Activated naive CD4-positive, alpha-beta T cell treated with anti-CD3 and anti-CD28 coated beads for 36 hours (primary cell): ENCODE data around the gene GRK5. TPM values are rescaled to one million over a fixed set of nuclear protein-coding genes. Genes with fewer than 3 reads are reported as not detected.

Source experiments
- CTCF ChIA-PET: fragments of 350-600 bp; sonication (Branson Sonifier 250); formaldehyde crosslinking; loops from one replicate; lab custom pipeline; 2021; ENCODE audit warnings: antibody characterized with exemption; lab: Charles Lee
- DNase-seq: peaks from one replicate; pipeline ENCODE4 v3.0.0-alpha.2; 2020
- H3K27ac Mint-ChIP-seq: one replicate; pipeline ENCODE4 v1.8.0; 2021; ENCODE audit warnings: mild to moderate bottlenecking, mixed read lengths
- H3K27me3 Mint-ChIP-seq: one replicate; pipeline ENCODE4 v1.8.0; 2021; ENCODE audit warnings: low read depth, mixed read lengths
- H3K36me3 Mint-ChIP-seq: one replicate; pipeline ENCODE4 v1.8.0; 2021; ENCODE audit warnings: low read depth, mixed read lengths
- H3K4me1 Mint-ChIP-seq: one replicate; pipeline ENCODE4 v1.8.0; 2021; ENCODE audit warnings: low read depth, mixed read lengths
- H3K4me3 Mint-ChIP-seq: one replicate; pipeline ENCODE4 v1.8.0; 2021; ENCODE audit warnings: mild to moderate bottlenecking, moderate library complexity, mixed read lengths
- H3K9me3 Mint-ChIP-seq: one replicate; pipeline ENCODE4 v1.8.0; 2021; ENCODE audit warnings: mixed read lengths
- intact Hi-C: fragments of 100-400 bp; cut with micrococcal nuclease; formaldehyde crosslinking; loops from one replicate; pipeline ENCODE4 v1.15.1; 2023
- total RNA-seq, 2 experiments: library from RNA; stranded (reverse); gene quantifications; one replicate each; pipeline ENCODE4 v1.2.3, GENCODE V29; 2021

Gene GRK5
- total RNA-seq, 2 experiments from 2014 or later: 27.1 to 29.7 TPM

DNA sequence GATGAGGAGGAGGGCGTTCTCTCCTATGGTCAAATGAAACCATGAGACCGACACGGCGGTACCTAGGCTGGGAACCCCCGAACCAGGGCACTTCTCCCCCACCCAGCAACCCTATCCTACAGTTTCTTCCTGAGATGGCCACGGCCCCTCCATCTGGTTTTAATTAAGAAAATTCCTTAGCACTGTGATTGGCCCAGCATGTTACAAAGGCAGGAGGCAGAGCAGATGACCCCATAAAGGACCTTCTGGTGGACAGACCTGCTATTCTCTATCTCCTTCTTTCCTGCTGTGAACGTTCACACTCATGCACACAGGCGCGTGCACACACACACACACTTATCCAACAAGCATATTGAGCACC, 205.7 kb downstream of the GRK5 start:
- peaks cover 1% of the 10 kb centered on the region for H3K4me1 Mint-ChIP-seq
- no peak overlapping the region for H3K27ac Mint-ChIP-seq
- H3K27me3 Mint-ChIP-seq: no peaks in the 10 kb centered on the region
- intact Hi-C loops: no loop called here
- DNase-seq: no peak
- no peak overlapping the region for H3K4me3 Mint-ChIP-seq
- no peaks in the 10 kb centered on the region for H3K9me3 Mint-ChIP-seq
- CTCF ChIA-PET: no interaction called here
- H3K36me3 Mint-ChIP-seq: no peaks in the 10 kb centered on the region

DNA sequence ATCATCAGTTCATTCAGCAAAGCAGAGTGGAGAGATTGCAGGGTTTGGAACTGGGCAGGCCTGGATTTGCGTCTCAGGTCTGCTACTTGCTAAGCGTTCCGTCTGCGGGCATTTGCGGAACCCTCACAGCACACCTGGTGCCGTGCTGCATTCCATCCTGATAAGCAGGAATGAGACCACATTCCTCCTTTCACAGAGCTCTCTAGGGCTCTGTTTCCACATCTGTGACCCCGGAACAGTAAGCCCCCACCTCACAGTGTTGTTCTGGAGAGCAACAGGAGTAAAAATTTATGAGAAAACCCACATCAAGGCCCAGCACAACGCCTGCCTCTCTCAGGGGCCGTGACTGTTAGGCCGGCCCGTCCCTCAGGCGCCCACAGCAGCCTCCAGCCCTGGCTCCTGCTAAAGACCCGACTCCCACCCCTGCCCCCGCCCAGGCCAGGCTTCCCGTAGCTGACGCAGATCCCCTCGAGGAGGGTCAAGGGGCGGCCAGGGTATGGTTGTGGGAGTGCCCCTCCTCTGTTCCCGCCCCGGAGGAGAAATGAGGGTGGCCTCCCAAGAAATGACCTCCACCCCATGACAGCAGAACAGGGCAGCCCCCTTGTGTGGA, 206.2 kb downstream of the GRK5 start:
- no peaks in the 10 kb centered on the region for H3K27me3 Mint-ChIP-seq
- no peak overlapping the region for H3K27ac Mint-ChIP-seq
- no peak for DNase-seq
- H3K36me3 Mint-ChIP-seq: no peaks in the 10 kb centered on the region
- H3K4me1 Mint-ChIP-seq: peaks cover 1% of the 10 kb centered on the region
- H3K4me3 Mint-ChIP-seq: no peak overlapping the region
- intact Hi-C loops: no loop called here
- CTCF ChIA-PET: no interaction called here
- no peaks in the 10 kb centered on the region for H3K9me3 Mint-ChIP-seq

DNA sequence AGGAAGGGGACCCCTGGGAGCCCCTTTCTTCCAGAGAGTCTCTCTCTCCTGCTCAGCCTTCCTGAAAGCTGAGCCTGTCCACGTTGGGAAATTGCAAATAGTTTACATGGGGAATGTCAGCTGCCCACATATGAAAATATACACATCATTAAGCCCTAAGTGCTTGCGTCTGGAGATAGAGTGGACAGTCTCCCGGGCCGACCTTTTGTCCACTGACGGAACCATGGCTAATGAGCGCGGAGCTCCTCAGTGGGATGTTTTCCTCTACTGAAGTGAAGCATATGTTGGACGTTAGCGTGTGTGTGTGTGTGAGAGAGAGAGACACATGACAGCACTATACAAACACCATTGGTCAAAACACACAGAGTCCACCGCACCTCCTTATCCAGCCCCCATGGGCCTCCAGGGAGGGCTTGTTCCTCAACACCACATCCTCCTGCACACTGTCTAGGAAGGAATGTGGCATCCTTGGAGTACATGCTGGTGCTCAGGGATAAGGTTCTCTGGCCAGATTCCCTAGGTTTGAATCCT, 206.8 kb downstream of the GRK5 start:
- peaks cover 1% of the 10 kb centered on the region for H3K4me1 Mint-ChIP-seq
- H3K27ac Mint-ChIP-seq: no peak overlapping the region
- no peak overlapping the region for H3K4me3 Mint-ChIP-seq
- DNase-seq: no peak
- H3K36me3 Mint-ChIP-seq: no peaks in the 10 kb centered on the region
- no peaks in the 10 kb centered on the region for H3K27me3 Mint-ChIP-seq
- CTCF ChIA-PET: no interaction called here
- intact Hi-C loops: no loop called here
- no peaks in the 10 kb centered on the region for H3K9me3 Mint-ChIP-seq

DNA sequence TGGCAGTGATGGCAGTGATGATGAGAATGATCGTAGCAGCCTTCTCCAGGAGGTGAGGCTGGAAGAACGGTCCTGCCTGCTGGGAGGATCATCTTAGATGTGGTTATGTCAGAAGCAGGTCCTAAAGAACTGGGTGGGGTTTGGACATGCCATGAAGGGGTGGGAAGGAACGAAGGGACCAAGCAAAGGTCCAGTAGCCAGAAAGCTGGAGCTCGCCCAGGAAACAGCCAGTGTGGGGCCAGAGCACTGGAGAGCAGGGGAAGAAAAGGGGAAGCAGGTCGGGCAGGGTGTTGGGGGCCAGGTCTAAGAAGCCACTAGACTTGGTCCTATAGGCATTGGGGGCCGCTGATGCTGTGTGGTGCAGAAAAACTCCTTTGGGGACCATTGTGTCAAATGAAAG, 207.8 kb downstream of the GRK5 start:
- Mint-ChIP-seq H3K27ac (no peak overlapping the region), H3K4me3 (no peak overlapping the region), H3K27me3 (no peaks in the 10 kb centered on the region), H3K9me3 (no peaks in the 10 kb centered on the region), H3K36me3 (no peaks in the 10 kb centered on the region), H3K4me1 (peaks cover 1% of the 10 kb centered on the region)
- CTCF ChIA-PET: interaction anchor here (0.6 to 2.6 kb wide), 3 partner anchors 99 to 215 kb away, joined by 3 to 24 read pairs (median 17); partner anchors contain the start of gene GRK5
- no peak for DNase-seq
- intact Hi-C loops: no loop called here

DNA sequence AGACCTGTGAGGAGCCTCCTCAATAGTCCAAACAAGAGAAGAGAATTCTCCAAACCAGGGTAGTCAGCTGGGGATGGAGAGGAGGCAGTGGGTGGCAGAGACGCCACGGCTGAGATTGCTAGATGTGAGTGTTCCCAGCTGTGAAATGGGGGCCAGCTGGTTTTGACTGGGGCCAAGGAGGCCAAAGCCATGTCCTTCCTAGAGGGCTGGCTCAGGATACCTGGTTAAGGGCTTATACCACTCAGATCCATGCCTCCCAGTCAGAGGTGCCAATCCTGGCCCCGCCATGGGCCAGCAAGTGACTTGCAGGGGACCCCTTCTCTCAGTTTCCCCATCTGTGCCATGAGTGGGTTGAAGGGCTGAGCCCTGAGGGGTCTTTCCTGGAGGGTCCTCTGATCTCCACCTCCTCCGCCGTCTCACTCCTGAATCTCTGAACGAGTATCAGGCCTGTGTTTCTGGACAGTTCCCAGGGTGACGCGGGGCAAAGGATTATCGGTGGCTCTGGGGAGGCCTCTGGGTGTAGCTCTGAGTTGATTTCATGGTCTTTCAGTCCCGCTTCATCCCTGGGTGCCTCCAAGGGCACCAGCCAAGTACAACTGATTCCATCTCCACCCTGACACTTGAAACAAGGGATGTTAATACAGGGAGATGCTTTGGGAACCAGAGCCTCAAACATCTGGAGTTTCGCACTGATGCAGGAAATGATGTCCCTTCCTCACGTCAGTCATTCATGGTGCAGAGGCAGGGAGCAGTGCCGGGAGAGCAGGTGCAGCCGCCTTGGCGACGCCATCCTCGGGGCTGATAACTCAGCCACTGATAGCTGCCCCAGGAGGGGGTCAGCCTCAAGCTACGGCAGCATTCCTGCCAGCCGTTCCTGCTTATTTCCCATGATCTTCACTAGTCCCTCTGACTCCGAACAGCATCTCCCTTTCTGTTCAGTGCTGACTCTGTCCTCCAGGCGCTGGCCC, 208.4 kb downstream of the GRK5 start:
- H3K9me3 Mint-ChIP-seq: no peaks in the 10 kb centered on the region
- H3K27ac Mint-ChIP-seq: no peak overlapping the region
- CTCF ChIA-PET: interaction anchor here (0.5 to 2.6 kb wide), 11 partner anchors 10 to 291 kb away, joined by 3 to 24 read pairs (median 4); partner anchors contain the start of gene GRK5
- no peak overlapping the region for H3K4me3 Mint-ChIP-seq
- DNase-seq: no peak
- no peaks in the 10 kb centered on the region for H3K36me3 Mint-ChIP-seq
- intact Hi-C loops: no loop called here
- no peaks in the 10 kb centered on the region for H3K27me3 Mint-ChIP-seq
- H3K4me1 Mint-ChIP-seq: peaks cover 1% of the 10 kb centered on the region

DNA sequence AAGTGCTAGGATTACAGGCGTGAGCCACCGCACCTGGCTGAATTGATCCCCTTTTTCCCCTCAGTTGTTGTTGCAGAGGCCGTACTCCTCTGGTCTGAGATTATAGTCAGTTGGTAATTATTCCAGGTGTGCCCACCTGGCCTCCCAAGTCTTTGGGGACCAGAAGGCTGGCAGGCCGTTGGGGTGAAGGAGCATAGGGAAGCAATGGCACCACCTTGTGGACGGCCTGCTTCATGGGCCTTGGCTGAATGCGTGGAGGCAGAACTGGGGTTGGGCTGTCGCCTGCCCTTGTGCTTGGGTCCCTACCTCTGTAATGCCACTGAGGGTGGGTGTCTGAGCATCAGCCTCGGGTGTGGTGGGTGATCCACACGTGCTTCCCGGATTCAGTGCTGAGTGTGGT, 209.5 kb downstream of the GRK5 start:
- CTCF ChIA-PET: interaction anchor here (0.7 to 3.6 kb wide), 10 partner anchors 12 to 217 kb away, joined by 3 to 32 read pairs (median 4); partner anchors contain the start of gene GRK5
- Mint-ChIP-seq H3K27me3 (no peaks in the 10 kb centered on the region), H3K4me1 (peaks cover 1% of the 10 kb centered on the region), H3K36me3 (no peaks in the 10 kb centered on the region), H3K9me3 (no peaks in the 10 kb centered on the region), H3K4me3 (no peak overlapping the region), H3K27ac (no peak overlapping the region)
- peak; percentile 85 for DNase-seq
- intact Hi-C loops: loop anchor here (1.0 kb wide), 3 partner anchors 111 to 218 kb away; no protein-coding TSS in a partner anchor

DNA sequence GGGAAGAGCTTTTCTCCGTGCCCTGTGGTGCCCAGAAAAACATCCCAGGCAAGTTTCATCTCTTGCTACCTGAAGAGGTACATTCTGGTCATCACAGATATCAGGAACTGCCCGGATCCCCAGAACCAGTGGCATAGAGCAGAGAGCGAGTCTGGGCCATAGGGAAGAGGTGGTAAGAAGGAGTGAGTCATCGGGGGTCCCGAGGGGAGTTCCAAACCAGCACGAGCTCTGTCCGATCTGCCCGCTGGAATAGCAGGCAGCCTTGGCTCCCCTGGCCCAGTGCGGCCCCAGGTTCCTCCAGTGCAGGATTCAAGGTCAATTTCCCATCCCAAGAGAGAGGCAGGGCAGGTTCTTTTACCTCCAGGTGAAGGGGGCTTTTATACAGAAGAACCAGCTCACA, 210.5 kb downstream of the GRK5 start:
- H3K27ac Mint-ChIP-seq: no peak overlapping the region
- no peak overlapping the region for H3K4me3 Mint-ChIP-seq
- H3K9me3 Mint-ChIP-seq: no peaks in the 10 kb centered on the region
- DNase-seq: no peak
- peaks cover 1% of the 10 kb centered on the region for H3K4me1 Mint-ChIP-seq
- intact Hi-C loops: loop anchor here (1.0 kb wide), 3 partner anchors 112 to 219 kb away; no protein-coding TSS in a partner anchor
- CTCF ChIA-PET: interaction anchor here (0.8 to 3.6 kb wide), 10 partner anchors 10 to 223 kb away, joined by 3 to 44 read pairs (median 5); partner anchors contain the start of gene GRK5
- no peaks in the 10 kb centered on the region for H3K27me3 Mint-ChIP-seq
- no peaks in the 10 kb centered on the region for H3K36me3 Mint-ChIP-seq

DNA sequence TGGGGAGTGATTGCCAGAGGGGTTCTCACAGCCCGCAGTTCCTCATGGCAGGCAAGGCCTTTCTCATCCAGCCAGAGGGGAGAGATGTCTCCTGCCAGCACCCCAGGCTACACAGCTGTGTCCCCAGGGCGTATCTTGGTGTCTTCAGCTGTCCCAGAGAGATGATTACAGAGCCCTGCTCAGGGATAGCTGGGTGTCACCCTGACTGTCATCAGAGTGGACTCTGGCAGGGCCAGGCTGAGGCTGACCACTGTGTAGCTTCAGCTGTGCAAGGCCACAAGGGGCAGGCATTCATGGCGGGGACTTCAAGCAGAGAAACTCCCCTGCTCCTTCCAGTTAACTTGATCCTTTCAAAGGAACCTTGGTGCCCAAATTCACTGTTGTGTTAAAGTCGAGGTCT, 211.0 kb downstream of the GRK5 start:
- Mint-ChIP-seq H3K9me3 (no peaks in the 10 kb centered on the region), H3K36me3 (no peaks in the 10 kb centered on the region), H3K27me3 (no peaks in the 10 kb centered on the region), H3K4me3 (no peak overlapping the region), H3K27ac (no peak overlapping the region), H3K4me1 (peaks cover 1% of the 10 kb centered on the region)
- no peak for DNase-seq
- CTCF ChIA-PET: interaction anchor here (0.8 to 3.6 kb wide), 10 partner anchors 9 to 223 kb away, joined by 3 to 44 read pairs (median 5); partner anchors contain the start of gene GRK5
- intact Hi-C loops: no loop called here

DNA sequence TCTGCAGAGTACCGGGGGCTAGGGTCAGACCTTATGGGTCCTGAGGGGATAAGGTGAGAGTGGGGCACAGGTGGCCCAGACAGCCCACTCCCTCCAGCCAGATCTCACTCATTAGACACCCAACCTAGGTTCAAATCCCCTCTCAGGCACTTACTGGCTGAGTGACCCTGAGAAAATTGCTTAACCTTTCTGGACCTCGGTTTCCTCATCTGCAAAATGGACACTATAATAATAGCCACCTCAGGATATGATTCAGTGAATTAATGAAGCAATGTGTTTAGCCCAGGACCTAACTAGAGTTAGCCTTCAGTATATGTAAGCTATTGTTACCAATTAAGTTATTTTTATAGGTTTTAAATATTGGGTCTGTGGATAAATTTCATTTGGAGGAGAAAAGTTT, 212.6 kb downstream of the GRK5 start:
- no peak overlapping the region for H3K4me3 Mint-ChIP-seq
- peaks cover 4% of the 10 kb centered on the region for H3K36me3 Mint-ChIP-seq
- no peaks in the 10 kb centered on the region for H3K27me3 Mint-ChIP-seq
- DNase-seq: no peak
- CTCF ChIA-PET: interaction anchor here (0.9 to 3.6 kb wide), 5 partner anchors 146 to 221 kb away, joined by 3 to 44 read pairs (median 10); partner anchors contain the start of gene GRK5
- H3K27ac Mint-ChIP-seq: no peak overlapping the region
- H3K9me3 Mint-ChIP-seq: no peaks in the 10 kb centered on the region
- H3K4me1 Mint-ChIP-seq: peaks cover 1% of the 10 kb centered on the region
- intact Hi-C loops: no loop called here

DNA sequence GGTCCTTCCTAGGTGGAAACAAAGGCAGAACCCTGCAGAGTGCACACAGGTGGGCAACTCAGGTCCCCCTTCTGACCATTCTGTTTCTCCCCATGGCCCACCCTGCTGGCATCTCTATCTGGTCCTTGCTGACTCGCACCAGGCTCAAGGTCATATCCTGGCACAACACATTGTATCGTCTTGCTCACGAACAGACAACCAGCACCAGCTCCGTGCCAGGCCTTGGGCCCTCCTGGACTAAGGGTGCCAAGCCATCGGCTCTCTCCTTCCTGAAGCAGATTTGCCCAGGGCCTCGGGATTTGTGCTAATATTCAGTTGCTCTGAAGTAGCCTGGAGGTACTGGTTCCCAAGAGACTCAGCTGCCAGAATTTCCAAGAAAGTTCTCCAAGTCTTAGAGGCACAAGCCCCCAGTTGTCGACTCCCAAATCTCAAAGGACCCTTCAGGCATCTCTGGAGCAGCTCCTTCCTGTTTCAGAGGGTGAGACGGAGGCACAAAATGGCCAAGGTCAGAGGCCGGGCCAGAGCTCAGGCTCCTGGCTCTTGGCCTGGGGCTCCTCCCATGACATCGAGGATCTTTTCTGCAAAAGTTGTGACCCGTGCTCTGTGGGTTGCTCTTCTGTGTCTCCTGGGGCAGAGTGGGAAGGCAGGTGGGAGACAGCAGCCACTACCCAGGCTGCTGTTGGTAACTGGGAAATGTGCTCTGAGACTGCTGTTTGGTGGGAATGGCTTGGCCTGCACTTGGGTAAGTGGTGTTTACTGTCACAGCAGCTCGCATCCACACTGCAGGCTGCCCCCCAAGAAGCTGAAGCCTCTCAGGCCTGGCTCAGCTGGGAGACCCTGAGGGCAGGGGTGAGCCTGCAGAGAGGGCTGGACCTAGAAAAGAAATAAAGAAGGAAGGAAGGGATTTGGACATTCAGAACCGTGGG, 213.8 kb downstream of the GRK5 start:
- DNase-seq: no peak
- Mint-ChIP-seq H3K27me3 (no peaks in the 10 kb centered on the region), H3K9me3 (no peaks in the 10 kb centered on the region), H3K4me1 (peaks cover 1% of the 10 kb centered on the region), H3K36me3 (peaks cover 4% of the 10 kb centered on the region), H3K4me3 (no peak overlapping the region), H3K27ac (no peak overlapping the region)
- CTCF ChIA-PET: interaction anchor here (0.6 to 2.8 kb wide), 6 partner anchors 9 to 214 kb away, joined by 3 to 8 read pairs (median 5); partner anchors contain the start of gene GRK5
- intact Hi-C loops: no loop called here

DNA sequence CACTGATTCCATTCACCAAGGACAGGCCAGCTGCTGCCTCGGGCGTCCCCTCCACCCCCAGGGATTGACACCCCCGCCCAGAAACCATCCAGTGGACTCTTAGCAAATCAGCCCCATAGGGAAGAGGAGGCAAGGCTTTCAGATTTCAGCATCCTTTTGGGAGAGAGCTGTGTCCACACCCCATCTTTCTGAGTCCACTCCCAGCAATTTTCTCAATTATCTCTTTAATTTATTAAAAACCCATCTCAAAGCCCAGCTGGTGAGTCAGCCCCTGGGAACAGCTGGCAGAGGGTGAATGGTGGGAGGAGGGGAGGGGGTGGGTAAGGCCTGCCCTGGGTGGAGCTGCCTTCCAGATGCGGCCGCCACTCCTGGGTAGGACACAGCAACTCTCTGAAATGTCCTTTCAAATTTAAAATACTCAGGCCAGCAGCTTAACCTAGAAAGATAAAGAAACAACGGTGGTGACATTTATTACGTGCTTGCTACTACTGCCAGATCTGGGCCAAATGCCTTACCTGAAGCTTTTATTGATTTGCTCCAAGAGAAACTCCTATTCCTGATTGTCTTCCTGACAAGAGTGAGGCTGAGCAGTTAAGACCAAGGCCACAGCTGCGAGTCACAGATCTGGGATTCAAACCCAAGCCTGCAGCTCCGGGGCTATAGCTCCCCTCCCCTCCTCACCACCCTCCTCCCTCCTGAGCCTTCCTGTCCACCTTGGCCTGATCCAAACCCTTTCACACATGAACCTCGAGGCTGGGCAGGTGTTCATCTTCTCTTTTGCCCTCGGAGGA, 214.7 kb downstream of the GRK5 start:
- DNase-seq: no peak
- CTCF ChIA-PET: interaction anchor here (0.6 to 2.8 kb wide), 7 partner anchors 23 to 223 kb away, joined by 3 to 8 read pairs (median 4); partner anchors contain the start of gene GRK5
- H3K27ac Mint-ChIP-seq: no peak overlapping the region
- no peak overlapping the region for H3K4me3 Mint-ChIP-seq
- H3K27me3 Mint-ChIP-seq: no peaks in the 10 kb centered on the region
- no peaks in the 10 kb centered on the region for H3K9me3 Mint-ChIP-seq
- no peaks in the 10 kb centered on the region for H3K4me1 Mint-ChIP-seq
- H3K36me3 Mint-ChIP-seq: peaks cover 4% of the 10 kb centered on the region
- intact Hi-C loops: no loop called here
